Measurements from ENCODE around the gene FAF1.

Gene FAF1

DNA sequence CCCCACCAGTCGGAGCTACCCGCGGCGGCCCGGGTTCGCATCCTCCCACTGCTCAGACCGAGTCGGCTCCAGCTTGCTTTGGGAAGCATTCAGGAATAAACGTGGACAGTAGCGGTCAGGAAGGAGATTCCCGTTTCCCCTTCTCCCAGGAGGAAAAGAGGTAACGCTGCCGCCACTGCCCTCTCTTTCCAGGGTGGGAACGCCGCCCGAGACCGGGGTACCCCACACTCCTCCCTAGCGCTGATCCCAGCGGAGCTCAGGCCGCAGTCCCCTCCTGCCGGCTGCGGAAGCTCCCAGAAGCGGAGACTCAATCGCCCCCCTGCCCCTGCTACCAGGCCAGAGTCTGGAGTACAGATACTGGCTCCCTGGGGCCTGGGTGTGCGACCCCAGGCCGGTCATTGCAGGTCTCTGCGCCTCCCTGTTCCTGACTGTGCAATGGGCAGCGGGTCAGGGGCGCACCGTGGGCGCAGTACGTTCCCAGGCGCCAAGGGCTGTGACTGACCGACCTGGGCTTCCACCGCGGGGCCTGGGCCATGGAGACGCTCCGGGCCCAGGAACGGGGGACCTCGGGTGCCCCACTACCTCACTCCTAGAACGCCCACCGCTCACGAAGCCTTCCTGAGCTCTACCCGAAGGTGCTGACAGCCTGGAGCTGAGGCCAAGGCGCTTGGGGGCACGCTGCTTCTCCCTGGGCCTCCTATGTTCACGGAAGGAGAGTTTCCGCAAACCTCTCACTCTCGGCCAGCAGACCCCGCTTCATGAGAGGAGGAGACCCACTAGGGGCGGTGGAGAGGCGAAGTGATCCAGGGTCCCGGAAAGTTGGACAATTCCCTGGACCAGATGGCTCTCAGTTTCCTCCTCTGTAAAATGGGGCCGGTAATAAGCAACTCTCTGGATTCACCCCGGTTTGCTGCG, 544.6 kb downstream of the FAF1 start:
- no peak for DNase-seq (ENCODE audit: low read depth)

DNA sequence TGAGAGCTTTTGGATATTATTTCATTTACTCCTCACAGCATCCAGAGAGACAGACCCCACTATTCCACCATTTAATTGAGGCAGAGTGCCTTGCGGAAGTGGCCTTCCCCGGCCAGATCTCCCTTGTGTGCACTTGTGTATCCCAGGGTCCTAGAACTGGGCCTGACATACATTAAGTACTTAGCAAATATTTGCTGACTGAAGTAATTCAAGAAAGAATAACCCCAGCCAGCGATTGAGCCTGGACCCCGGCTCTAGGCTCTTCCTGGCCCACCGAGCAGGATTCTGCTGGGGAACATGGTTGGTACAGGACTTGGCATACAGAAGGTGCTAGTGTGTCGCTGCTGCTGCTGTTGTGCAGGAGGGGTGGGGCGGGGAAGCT, 545.2 kb downstream of the FAF1 start:
- no peak for DNase-seq (ENCODE audit: low read depth)

DNA sequence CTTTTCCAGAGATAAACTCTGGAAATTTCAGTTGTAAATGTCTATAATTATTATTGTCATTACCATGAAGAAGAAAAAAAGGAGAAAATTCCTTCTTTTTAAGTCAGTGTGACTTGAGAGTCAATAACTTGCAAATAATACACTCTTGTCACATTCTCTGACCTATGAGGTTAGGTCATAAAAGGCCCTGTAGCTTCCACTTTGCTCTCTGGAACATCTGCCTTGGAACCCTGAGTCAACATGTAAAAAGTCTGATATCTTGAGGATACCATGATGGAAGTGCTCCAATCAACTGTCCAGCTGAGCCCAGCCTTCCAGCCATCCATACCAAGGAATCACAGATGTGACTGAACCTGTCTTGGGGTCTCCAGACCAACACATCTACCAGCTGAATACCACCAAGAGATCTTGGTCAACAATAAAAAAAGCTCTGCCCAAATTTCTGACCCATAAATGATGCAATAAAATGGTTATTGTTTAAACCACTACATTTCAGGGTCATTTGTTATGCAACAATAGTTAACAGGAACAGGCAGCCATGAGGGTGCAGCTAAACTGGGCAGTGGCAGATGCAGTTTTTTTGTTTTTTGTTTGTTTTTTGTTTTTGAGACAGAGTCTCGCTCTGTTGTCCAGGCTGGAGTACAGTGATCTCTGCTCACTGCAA, 547.1 kb downstream of the FAF1 start:
- DNase-seq (ENCODE audit: low read depth) = no peak

DNA sequence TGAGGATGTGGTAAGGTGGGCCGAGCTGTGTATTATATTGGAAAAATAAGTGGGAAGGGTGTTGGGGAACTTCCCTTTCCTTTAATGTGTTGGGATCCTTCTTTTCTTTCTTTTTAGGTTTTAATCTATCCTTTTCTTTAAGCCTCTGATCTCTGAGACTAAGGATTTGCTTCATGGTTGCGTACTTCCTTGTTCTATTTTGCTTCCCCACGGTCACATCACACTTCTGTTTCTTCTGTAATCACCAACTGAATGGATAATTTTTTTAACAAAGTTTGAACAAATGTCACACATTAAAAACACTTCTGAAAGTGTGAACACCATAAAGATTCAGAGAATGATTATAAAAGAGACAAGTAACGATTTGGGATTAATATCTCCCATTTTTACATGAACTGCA, 554.3 kb downstream of the FAF1 start:
- no peak for DNase-seq (ENCODE audit: low read depth)

DNA sequence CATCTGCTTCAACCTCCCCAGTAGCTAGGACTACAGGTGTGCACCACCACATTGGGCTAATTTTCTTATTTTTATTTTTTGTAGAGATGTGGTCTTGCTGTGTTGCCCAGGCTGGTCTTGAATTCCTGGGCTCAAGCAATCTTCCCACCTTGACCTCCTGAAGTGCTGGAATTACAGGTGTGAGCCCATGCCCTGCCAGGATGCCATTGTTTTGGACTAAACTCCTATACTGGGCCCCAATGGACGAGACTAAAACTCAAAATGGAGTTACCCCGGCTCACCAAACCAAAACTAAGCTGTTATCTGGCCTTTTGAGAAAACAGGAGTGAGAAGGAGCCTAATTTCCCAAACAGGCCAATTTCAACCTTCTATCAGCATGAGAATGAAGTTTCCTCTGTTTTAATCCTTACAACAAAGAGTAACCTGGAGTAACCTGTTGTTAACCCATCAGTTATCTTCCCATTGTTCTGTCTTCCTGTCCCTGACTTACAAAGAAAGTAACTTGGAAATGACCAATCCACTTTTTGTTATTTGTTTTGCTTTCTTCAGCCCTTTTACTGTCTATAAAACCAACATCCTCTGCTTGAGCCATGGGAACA, 566.4 kb downstream of the FAF1 start:
- no peak for DNase-seq (ENCODE audit: low read depth)
